Right lobe of liver (tissue), 4 donors: ENCODE measurements around the gene FZD2.

ENCODE experiments used
- CTCF ChIP-seq, 4 donors: fragments of 200-600 bp in 3 of 4; fragments of 450-650 bp in 1 of 4; IDR thresholded peaks; one replicate each; pipeline versions ENCODE4 v1.5.1 to v1.8.0; 2016 to 2022; ENCODE audit warnings: antibody characterized with exemption in 4 of 4, mild to moderate bottlenecking in 2 of 4
- POLR2A ChIP-seq: fragments of 450-650 bp; IDR thresholded peaks from one replicate; pipeline ENCODE4 v1.6.1; 2017; ENCODE audit warnings: antibody characterized with exemption, mild to moderate bottlenecking
- donor health status: DM: no; HTN: no; CAD: no.
- donor health status: DM: no; HTN: no; CAD: no.
- donor health status: DM: no; HTN: yes; CAD: no.

DNA sequence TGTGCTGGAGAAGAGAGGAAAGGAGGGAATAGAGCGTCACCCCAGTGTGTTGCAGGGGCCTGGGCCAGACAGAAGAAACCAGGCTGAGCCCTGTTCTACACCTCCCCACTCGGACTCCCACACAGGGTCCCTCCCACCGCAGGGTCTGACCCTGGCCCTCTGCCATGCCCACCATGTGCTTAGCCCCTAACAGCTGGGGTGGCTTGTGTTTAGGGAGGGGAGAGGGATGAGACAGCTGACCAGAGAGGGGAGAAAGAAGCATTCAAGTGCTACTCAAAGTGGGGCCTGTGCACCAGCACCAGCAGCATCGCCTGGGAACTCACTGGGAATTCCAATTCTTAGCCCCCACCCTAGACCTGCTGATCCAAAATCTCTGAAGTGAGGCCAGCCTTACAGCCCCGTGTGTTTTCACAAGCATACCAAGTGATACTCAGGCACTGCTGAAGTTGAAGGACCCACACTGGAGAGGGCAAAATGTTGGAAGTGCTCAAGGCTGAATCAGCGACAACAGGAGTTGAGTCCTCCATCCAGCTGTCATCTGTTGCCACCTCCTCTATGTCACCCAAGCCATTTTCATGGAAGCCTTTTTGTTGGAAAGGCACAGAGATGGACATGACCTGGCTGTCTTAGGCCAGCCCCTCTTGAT is 47.0 kb downstream of the FZD2 start:
- no peak for TF ChIP-seq CTCF (IDR thresholded peaks at IDR 0.05)
- TF ChIP-seq POLR2A, result no peak
